ENCODE measurements around the gene PANX2. TPM values are rescaled to one million over a fixed set of nuclear protein-coding genes. Genes with fewer than 3 reads are reported as not detected.

The PANX2 gene
- total and polyA plus RNA-seq, 2 of the 4 experiments (the other 2 are of a cell fraction), result 0.18 to 1.7 TPM

DNA sequence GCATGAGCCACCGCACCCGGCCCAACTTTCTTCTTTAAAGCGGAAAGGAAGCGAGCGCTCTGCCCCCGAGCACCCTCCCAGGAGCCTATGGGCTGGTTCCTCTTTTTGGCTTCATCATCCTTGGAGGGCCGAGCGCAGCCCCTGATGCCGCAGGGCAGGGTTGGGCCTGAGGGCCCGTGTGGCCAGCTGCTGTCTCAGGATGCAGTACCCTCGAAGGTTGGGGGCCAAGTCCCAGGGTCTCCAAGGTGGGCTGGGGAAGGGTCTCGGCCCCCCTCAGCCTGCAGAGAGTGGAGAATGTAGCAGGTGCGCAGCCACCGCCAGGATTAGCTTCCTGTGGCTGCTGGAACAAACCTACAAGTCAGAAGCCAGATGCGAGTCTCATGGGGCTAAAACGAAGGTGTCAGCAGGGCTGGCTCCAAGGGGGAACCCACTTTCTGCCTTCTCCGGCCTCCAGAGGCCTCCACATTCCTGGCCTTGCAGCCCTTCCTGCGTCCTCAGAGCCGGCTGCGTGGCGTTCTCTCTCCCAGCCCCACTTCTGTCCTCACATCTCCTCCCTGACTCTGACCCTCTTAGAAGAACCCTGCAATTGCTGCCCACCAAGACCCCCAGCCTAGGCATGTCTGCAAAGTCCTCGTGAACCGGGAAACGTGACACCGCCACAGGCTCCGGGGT lies 2.9 kb downstream of the PANX2 start:
- no peak for DNase-seq
- H3K79me1 ChIP-seq (ENCODE audit: low read depth in 1 of 2, low read length in 2 of 2), result no peaks in the 10 kb centered on the region
- H3K23ac ChIP-seq (ENCODE audit: low read depth, low read length), result no peak overlapping the region
- in situ Hi-C loops (cut with MboI; ENCODE audit: low sequenced_read_pairs) (no loop called here), intact Hi-C loops (cut with micrococcal nuclease) (no loop called here), dilution Hi-C loops (cut with HindIII; ENCODE audit: low sequenced_read_pairs, unreplicated experiment) (no loop called here)
- H3K4ac ChIP-seq (ENCODE audit: low read depth, low read length), result no peak overlapping the region
- 83% methylated on average over 8 of the region's 26 CpGs; no CpG with 5 or more reads in 1 of the 2 experiments for WGBS, 2 experiments (ENCODE audit: extremely low coverage in 2 of 2, insufficient read length in 1 of 2)
- H3K36me3 ChIP-seq (ENCODE audit: control insufficient read depth, insufficient read depth, low read length), result no peaks in the 10 kb centered on the region
- H3K14ac ChIP-seq (replicated peaks; ENCODE audit: low read depth, low read length), result no peak overlapping the region
- no peak overlapping the region for H3K18ac ChIP-seq (ENCODE audit: low read depth, low read length)
- H3K27me3 ChIP-seq (ENCODE audit: control insufficient read depth, insufficient read depth, low read length), result peaks cover 24% of the 10 kb centered on the region
- H3K4me3 ChIP-seq (ENCODE audit: insufficient read depth, low read depth, low read length), result no peak overlapping the region
- no peak overlapping the region for H3K9ac ChIP-seq (ENCODE audit: low read depth, low read length)
- no peak overlapping the region for H2BK15ac ChIP-seq (ENCODE audit: low read depth, low read length)
- POLR2A ChIA-PET (ENCODE audit: unreplicated experiment), result no interaction called here
- no peak for TF ChIP-seq USF2 (IDR thresholded peaks at IDR 0.05; ENCODE audit: low read depth, low read length)
- TF ChIP-seq MAFK (IDR thresholded peaks at IDR 0.05; ENCODE audit: low read depth, low read length), result no peak
- no peak for TF ChIP-seq MXI1 (IDR thresholded peaks at IDR 0.05; ENCODE audit: borderline replicate concordance, low read depth, low read length)
- TF ChIP-seq FOS (IDR thresholded peaks at IDR 0.05; ENCODE audit: low read depth, low read length), result no peak
- BruUV-seq (replicated peaks), result no TSS peak
- no peak overlapping the region for H2BK120ac ChIP-seq (ENCODE audit: low read depth, low read length)
- no peak overlapping the region for H2AK5ac ChIP-seq (ENCODE audit: low read depth, low read length)
- no peak overlapping the region for H3K4me2 ChIP-seq (ENCODE audit: low read depth, low read length)
- CTCF ChIA-PET, result no interaction called here
- H2AK9ac ChIP-seq (replicated peaks; ENCODE audit: low read depth, low read length, poor library complexity), result no peak overlapping the region
- no peak overlapping the region for H4K8ac ChIP-seq (ENCODE audit: low read depth in 2 of 2, low read length in 2 of 2)
- H3K9me3 ChIP-seq (ENCODE audit: control insufficient read depth, insufficient read depth, low read length), result no peaks in the 10 kb centered on the region
- no peaks in the 10 kb centered on the region for H3K9me1 ChIP-seq (ENCODE audit: insufficient read depth, low read length)
- H4K20me1 ChIP-seq (ENCODE audit: insufficient read depth, low read length), result no peaks in the 10 kb centered on the region
- no peak overlapping the region for H2AFZ ChIP-seq (replicated peaks; ENCODE audit: low read length, poor library complexity)
- no peak overlapping the region for H2BK20ac ChIP-seq (ENCODE audit: low read depth, low read length)
- no peaks in the 10 kb centered on the region for H3K4me1 ChIP-seq (ENCODE audit: control insufficient read depth, insufficient read depth, low read length)
- ATAC-seq (ENCODE audit: low read depth), result no peak
- no peak overlapping the region for H3K27ac ChIP-seq (ENCODE audit: insufficient read depth, low read length)
- no peak overlapping the region for H4K91ac ChIP-seq (ENCODE audit: insufficient read depth, low read depth, low read length)
- no peak overlapping the region for H2BK5ac ChIP-seq (ENCODE audit: low read depth, low read length, poor library complexity, severe bottlenecking)
- no peak overlapping the region for H3K56ac ChIP-seq (ENCODE audit: extremely low read depth, insufficient read depth, low read length)
- H4K5ac ChIP-seq (ENCODE audit: low read depth, low read length), result no peak overlapping the region

Measured in IMR-90 (cell line).